Muscle layer of duodenum (tissue), 2 donors: ENCODE results near the gene LMBR1.
"Not testable (repeated sequence)": the region's sequence is repeated elsewhere in the genome, so short reads cannot be mapped to it uniquely, and the experiment has no call there.

Source experiments
- H3K27ac ChIP-seq: one replicate; pipeline ENCODE4 v1.7.0; 2013; ENCODE audit warnings: mild to moderate bottlenecking, low read length
- H3K27me3 ChIP-seq: one replicate; pipeline ENCODE4 v1.7.0; 2013; ENCODE audit warnings: low read depth, mild to moderate bottlenecking, control low read depth, low read length
- H3K36me3 ChIP-seq, 2 donors: one replicate each; pipeline ENCODE4 v1.7.0; 2013; ENCODE audit warnings: low read length in 2 of 2, control low read depth in 1 of 2, mild to moderate bottlenecking in 1 of 2; ENCODE audit not compliant: insufficient read depth in 2 of 2, control insufficient read depth in 1 of 2
- H3K4me1 ChIP-seq, 2 donors: one replicate each; pipeline ENCODE4 v1.7.0; 2013; ENCODE audit warnings: low read length in 2 of 2, mild to moderate bottlenecking in 2 of 2, control low read depth in 1 of 2, moderate library complexity in 1 of 2; ENCODE audit not compliant: insufficient read depth in 2 of 2, control insufficient read depth in 1 of 2
- H3K4me3 ChIP-seq, 2 donors: one replicate each; pipeline ENCODE4 v1.7.0; 2013; ENCODE audit warnings: low read length in 2 of 2, low read depth in 1 of 2, mild to moderate bottlenecking in 1 of 2
- H3K9me3 ChIP-seq, 2 donors: one replicate each; pipeline ENCODE4 v1.7.0; 2013; ENCODE audit warnings: low read length in 2 of 2, control low read depth in 1 of 2, mild to moderate bottlenecking in 1 of 2; ENCODE audit not compliant: control insufficient read depth in 1 of 2
- donor health status: healthy.

Gene LMBR1

DNA sequence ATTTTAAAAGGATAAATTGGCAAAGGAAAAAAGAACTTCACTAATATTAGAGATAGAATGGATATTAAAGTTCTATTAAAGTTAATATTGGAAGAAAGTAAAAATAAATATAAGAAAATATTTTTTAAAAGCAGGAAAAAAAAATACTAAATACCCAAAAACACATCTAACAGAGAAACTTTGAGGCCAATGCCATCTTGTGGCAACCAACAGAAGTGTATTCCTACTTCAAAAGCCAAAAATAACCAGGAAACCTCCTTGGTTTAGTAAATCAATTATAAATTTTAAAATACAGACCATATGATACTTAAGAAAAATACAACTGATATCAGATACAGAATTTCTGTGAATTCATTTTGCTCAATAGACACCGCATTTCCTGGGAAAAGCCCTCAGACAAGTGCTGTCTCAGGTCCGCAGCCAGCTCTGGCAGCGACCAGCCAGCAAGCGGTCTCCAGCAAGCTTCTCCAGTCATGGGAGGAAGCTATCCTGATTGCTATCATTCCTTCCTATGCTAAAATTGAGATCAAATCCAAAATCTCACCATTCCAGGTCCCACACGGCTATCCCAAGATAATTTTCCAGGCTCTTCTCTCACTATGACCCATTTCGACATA, 65.3 kb downstream of the LMBR1 start:
- Histone ChIP-seq H3K36me3 (peaks cover 0 to 4% of the 10 kb centered on the region in 2 donors), H3K4me3 (no peak overlapping the region), H3K4me1 (no peaks in the 10 kb centered on the region), H3K9me3 (no peaks in the 10 kb centered on the region), H3K27me3 (no peaks in the 10 kb centered on the region), H3K27ac (no peak overlapping the region)

GRCh38 chr7:156823435-156823834, 69.5 kb downstream of the LMBR1 start:
- no peak overlapping the region for H3K4me3 ChIP-seq
- no peaks in the 10 kb centered on the region for H3K4me1 ChIP-seq
- H3K36me3 ChIP-seq: no peaks in the 10 kb centered on the region
- H3K27ac ChIP-seq: no peak overlapping the region
- H3K9me3 ChIP-seq: no peaks in the 10 kb centered on the region
- no peaks in the 10 kb centered on the region for H3K27me3 ChIP-seq

DNA sequence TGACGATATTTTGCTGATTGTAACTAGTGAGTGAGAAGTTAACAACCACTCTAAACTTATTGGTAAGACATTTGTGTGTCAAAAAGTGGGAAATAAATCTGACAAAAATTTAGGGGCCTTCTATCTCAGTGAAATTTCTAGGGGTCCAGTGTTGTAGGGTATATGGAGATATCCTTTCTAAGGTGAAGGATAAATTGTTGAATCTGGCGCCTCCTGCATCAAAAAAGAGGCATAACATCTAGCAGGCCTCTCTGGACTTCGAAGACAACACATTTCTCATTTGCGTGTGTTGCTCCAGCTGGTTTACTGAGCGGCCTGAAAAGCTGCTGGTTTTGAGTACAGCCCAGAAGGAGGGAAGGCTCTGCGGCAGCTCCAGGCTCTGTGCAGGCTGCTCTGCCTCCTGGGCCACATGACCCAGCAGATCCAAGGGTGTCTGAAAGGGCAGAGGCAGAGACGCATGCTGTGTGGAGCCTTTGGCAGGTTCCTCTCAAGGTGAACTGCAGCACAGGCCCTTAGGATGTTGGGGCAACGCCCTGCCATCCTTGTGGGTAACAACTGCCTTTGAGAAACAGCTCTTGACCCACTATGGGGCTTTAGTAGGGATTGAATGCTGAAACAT, 72.4 kb downstream of the LMBR1 start:
- Histone ChIP-seq H3K36me3 (no peaks in the 10 kb centered on the region), H3K4me3 (no peak overlapping the region), H3K9me3 (no peaks in the 10 kb centered on the region), H3K27me3 (no peaks in the 10 kb centered on the region), H3K27ac (no peak overlapping the region), H3K4me1 (no peaks in the 10 kb centered on the region)

DNA sequence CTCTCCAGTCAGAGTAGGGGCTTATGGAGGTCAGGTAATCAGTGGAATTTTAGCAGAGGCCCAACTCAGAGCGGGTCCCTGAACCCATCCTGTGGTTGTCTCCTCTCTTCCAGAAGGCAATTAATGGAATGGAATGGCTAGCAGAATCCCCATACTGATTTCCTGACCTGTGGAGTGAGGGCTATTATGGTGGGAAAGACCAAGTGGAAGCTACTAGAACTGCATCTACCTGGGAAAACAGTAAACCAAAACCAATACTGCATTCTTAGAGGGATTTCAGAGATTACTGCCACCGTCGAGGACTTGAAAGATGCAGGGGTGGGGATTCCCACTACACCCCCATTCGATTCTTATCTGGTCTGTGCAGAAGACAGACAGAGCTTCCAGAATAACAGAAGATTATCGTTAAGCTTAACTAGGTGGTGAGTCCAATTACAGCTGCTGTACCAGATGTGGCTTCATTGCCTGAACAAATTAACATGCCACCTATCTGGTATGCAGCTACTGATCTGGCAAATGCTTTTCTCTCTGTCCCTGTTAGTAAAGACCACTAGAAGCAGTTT, 73.2 kb downstream of the LMBR1 start:
- Histone ChIP-seq H3K4me1 (no peaks in the 10 kb centered on the region), H3K27ac (no peak overlapping the region), H3K36me3 (no peaks in the 10 kb centered on the region), H3K9me3 (no peaks in the 10 kb centered on the region), H3K4me3 (no peak overlapping the region), H3K27me3 (no peaks in the 10 kb centered on the region)

DNA sequence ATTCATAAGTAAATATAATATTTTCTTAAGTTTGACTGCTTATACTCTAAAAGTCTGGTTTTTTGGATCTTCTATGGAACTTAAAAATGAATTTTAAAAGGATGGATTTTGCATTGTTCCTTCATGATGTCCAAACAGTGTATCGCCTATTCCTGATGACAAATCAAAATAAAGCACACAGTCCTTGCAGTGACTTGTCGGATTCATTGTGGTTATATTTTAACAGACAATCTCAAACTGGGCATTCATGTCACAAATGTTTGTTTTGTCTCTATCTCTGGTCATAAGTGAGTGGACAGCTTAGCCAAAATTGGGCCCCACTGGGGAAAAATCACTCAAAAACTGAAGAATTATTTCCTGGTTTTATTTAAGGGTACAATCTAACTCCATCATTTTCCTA, 74.8 kb downstream of the LMBR1 start:
- Histone ChIP-seq H3K4me1 (no peaks in the 10 kb centered on the region), H3K4me3 (no peak overlapping the region), H3K36me3 (no peaks in the 10 kb centered on the region), H3K27ac (no peak overlapping the region), H3K27me3 (no peaks in the 10 kb centered on the region), H3K9me3 (no peaks in the 10 kb centered on the region)

- Histone ChIP-seq H3K4me1 (no peaks in the 10 kb centered on the region), H3K27ac (no peak overlapping the region), H3K9me3 (no peaks in the 10 kb centered on the region)
Observed at GRCh38 chr7:156816943-156817572, 75.9 kb downstream of the LMBR1 start.

GRCh38 chr7:156811706-156812105, 81.3 kb downstream of the LMBR1 start:
- Histone ChIP-seq H3K4me3 (no peak overlapping the region), H3K36me3 (peaks cover 9 to 18% of the 10 kb centered on the region in 2 donors), H3K9me3 (no peaks in the 10 kb centered on the region), H3K4me1 (no peaks in the 10 kb centered on the region), H3K27me3 (no peaks in the 10 kb centered on the region), H3K27ac (no peak overlapping the region)

More at GRCh38 chr7:156816943-156817572, 75.9 kb downstream of the LMBR1 start:
- no peaks in the 10 kb centered on the region for H3K27me3 ChIP-seq
- H3K4me3 ChIP-seq: no peak overlapping the region
- H3K36me3 ChIP-seq: peaks cover 0 to 4% of the 10 kb centered on the region in 2 donors

GRCh38 chr7:156803656-156804055, 89.3 kb downstream of the LMBR1 start:
- H3K36me3 ChIP-seq, H3K4me3 ChIP-seq, H3K4me1 ChIP-seq, H3K9me3 ChIP-seq, H3K27ac ChIP-seq, H3K27me3 ChIP-seq: not testable (repeated sequence)

GRCh38 chr7:156802214-156802613, 90.8 kb downstream of the LMBR1 start:
- Histone ChIP-seq H3K36me3 (no peaks in the 10 kb centered on the region), H3K9me3 (no peaks in the 10 kb centered on the region), H3K27ac (no peak overlapping the region), H3K4me1 (no peaks in the 10 kb centered on the region), H3K27me3 (no peaks in the 10 kb centered on the region), H3K4me3 (no peak overlapping the region)

DNA sequence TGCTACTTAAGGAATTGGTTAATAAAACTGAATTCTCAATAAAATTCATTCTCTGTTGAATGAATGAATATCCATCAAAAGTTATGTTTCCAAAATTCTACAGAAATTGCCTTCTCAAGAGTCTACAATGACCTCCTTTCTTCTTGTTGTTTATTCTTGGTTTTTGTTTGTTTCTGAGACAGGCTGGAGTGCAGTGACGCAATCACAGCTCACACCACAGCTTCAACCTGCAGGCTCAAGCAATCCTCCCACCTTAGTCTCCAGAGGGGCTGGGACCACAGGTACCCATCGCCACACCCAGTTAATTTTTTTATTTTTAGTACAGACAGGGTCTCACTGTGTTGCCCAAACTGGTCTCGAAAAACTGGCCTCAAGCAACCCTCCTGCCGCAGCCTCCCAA, 97.6 kb downstream of the LMBR1 start:
- H3K27ac ChIP-seq: no peak overlapping the region
- H3K4me1 ChIP-seq: peaks cover 0 to 4% of the 10 kb centered on the region in 2 donors
- H3K4me3 ChIP-seq: no peak overlapping the region

GRCh38 chr7:156793334-156793733, 99.6 kb downstream of the LMBR1 start:
- Histone ChIP-seq H3K36me3 (peaks cover 6% of the 10 kb centered on the region in 2 donors), H3K9me3 (no peaks in the 10 kb centered on the region), H3K4me3 (no peak overlapping the region), H3K27ac (no peak overlapping the region), H3K27me3 (no peaks in the 10 kb centered on the region), H3K4me1 (peaks cover 0 to 4% of the 10 kb centered on the region in 2 donors)

More for the DNA sequence above, 97.6 kb downstream of the LMBR1 start:
- Histone ChIP-seq H3K36me3 (peaks cover 6% of the 10 kb centered on the region in 2 donors), H3K9me3 (no peaks in the 10 kb centered on the region), H3K27me3 (no peaks in the 10 kb centered on the region)
